NB4 (cell line): Measurements from ENCODE around the gene TSPAN33.
A peak's percentile ranks its signal among the peaks of the same experiment; 100 is the strongest.
"Not testable (repeated sequence)": the region's sequence is repeated elsewhere in the genome, so short reads cannot be mapped to it uniquely, and the experiment has no call there.

Experiments used
- DNase-seq: peaks from one replicate; pipeline ENCODE4 v3.0.0; 2010; ENCODE audit warnings: low read depth
- H3K4me3 ChIP-seq: one replicate; pipeline ENCODE4 v1.5.1; 2011; ENCODE audit warnings: mild to moderate bottlenecking, low read depth, low read length, moderate library complexity
- MYC ChIP-seq: IDR thresholded peaks from 2 replicates; pipeline ENCODE4 v1.6.1; 2011; ENCODE audit warnings: low read depth, low read length
- POLR2A ChIP-seq: IDR thresholded peaks from 2 replicates; pipeline ENCODE4 v1.6.1; 2011; ENCODE audit warnings: mild to moderate bottlenecking; ENCODE audit not compliant: insufficient read length; ENCODE audit errors: extremely low read depth
- TF ChIP-seq, protein P1 (sequence below): IDR thresholded peaks from 2 replicates; pipeline ENCODE4 v1.6.1; 2011; ENCODE audit warnings: low read depth, low read length
- TF ChIP-seq, protein P2 (sequence below): IDR thresholded peaks from one replicate; pipeline ENCODE4 v1.5.1; 2012; ENCODE audit warnings: low read depth, low read length

TSPAN33 gene

DNA sequence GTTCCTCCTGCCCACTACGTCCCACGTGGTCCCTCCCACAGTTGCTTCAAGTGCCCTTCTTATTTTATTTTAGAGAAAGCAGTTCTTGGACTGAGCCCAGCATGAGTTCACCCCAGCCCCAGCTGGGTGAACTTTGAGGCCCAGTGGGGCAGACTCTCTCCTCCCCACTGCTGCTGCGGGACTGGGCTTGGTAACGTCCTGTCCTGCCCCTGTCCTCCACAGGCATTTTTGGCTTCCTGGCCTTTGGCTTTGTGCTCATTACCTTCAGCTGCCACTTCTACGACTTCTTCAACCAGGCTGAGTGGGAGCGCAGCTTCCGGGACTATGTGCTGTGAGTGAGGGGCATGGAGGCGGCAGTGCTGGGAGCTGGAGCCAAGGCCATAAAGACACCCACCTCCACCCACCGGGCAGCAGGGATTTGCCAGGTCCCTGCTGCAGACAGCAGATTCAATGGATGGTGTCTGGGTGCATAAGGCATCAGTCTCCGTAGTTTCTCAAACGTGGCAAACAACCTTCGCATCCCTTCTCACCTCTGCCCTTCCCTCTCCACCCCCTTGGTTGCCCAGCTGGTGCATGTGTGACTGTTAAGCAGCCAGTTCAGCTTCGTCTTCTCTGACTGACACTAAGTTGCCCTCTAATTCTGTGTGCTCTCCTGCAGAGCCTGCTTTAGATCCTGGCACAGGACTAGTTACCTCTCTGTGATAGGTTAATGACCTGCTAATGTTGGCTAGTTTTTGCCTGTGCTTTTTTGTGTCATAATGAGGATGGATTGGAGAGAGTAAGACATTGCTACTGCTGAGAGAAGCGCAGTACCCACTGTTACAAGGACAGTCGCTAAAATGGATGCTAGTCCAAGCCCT is 64.8 kb downstream of the TSPAN33 start:
- no peak for DNase-seq
- TF ChIP-seq, protein P1, sequence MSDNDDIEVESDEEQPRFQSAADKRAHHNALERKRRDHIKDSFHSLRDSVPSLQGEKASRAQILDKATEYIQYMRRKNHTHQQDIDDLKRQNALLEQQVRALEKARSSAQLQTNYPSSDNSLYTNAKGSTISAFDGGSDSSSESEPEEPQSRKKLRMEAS, result 0 out of 2 replicates have a peak, but pooled peaks have one; percentile 10
- no peak for TF ChIP-seq POLR2A
- TF ChIP-seq, protein P2, sequence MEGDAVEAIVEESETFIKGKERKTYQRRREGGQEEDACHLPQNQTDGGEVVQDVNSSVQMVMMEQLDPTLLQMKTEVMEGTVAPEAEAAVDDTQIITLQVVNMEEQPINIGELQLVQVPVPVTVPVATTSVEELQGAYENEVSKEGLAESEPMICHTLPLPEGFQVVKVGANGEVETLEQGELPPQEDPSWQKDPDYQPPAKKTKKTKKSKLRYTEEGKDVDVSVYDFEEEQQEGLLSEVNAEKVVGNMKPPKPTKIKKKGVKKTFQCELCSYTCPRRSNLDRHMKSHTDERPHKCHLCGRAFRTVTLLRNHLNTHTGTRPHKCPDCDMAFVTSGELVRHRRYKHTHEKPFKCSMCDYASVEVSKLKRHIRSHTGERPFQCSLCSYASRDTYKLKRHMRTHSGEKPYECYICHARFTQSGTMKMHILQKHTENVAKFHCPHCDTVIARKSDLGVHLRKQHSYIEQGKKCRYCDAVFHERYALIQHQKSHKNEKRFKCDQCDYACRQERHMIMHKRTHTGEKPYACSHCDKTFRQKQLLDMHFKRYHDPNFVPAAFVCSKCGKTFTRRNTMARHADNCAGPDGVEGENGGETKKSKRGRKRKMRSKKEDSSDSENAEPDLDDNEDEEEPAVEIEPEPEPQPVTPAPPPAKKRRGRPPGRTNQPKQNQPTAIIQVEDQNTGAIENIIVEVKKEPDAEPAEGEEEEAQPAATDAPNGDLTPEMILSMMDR, result no peak
- no peak overlapping the region for H3K4me3 ChIP-seq

DNA sequence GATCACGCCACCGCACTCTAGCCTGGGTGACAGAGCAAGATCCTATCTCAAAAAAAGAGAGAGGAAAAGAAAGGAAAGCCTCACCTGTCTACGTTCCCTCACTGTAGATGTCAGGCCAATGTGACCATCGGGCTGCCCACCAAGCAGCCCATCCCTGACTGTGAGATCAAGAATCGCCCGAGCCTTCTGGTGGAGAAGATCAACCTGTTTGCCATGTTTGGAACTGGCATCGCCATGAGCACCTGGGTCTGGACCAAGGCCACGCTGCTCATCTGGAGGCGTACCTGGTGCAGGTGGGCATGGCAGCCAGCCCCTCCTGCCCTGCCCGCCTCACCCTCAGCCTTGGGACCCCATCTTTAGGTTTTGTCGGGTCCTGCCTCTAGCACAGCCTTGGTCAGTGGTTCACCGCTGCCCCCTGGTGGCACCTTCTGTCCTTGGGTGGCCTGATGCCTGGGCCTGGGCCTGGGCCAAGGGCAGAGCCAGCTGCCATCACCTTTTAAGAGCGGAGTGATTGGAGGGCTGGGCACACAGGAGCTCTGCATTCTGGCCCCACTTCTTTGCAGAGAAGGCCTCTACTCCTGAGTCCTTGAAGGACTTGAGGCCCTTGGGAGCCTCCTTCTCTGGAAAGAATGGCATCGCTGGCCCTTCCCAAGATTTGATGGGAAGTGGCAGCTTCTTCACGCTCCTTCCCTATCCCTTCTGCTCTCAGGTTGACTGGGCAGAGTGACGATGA is 65.9 kb downstream of the TSPAN33 start:
- TF ChIP-seq, protein P2, result peak; percentile 97
- TF ChIP-seq, protein P1, result no peak
- DNase-seq, result peak; percentile 74
- no peak overlapping the region for H3K4me3 ChIP-seq

DNA sequence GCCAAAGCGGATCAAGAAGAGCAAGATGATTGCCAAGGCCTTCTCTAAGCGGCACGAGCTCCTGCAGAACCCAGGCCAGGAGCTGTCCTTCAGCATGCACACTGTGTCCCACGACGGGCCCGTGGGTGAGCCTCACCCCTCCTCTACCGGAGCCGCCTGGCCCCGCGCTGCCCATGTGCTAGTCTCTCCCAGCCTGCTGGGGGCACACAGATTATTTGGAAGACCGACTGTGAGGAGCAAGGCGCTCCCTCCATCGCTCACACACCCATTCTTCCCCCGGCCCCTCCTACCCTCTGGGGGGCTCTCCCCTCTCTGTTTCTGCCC is 66.4 kb downstream of the TSPAN33 start:
- no peak for TF ChIP-seq POLR2A
- TF ChIP-seq, protein P2, result no peak
- TF ChIP-seq, protein P1, result no peak
- DNase-seq, result no peak

DNA sequence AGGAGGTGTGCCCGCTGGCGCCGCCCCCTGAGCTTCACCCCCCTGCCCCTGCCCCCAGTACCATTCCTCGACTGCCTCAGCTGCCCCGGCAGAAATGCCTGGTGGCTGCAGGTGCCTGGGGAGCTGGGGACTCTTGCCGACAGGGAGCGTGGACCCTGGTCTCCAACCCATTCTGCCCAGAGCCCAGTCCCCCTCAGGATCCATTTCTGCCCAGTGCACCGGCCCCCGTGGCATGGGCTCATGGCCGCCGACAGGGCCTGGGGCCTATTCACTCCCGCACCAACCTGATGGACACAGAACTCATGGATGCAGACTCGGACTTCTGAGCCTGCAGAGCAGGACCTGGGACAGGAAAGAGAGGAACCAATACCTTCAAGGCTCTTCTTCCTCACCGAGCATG is 67.6 kb downstream of the TSPAN33 start:
- TF ChIP-seq, protein P1, result no peak
- no peak for DNase-seq

More for the DNA sequence above, 66.4 kb downstream of the TSPAN33 start:
- H3K4me3 ChIP-seq, result no peak overlapping the region

DNA sequence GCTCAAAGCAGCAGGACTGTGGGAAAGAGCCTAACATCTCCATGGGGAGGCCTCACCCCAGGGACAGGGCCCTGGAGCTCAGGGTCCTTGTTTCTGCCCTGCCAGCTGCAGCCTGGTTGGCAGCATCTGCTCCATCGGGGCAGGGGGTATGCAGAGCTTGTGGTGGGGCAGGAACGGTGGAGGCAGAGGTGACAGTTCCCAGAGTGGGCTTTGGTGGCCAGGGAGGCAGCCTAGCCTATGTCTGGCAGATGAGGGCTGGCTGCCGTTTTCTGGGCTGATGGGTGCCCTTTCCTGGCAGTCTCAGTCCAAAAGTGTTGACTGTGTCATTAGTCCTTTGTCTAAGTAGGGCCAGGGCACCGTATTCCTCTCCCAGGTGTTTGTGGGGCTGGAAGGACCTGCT is 68.1 kb downstream of the TSPAN33 start:
- H3K4me3 ChIP-seq, result no peak overlapping the region
- no peak for TF ChIP-seq POLR2A
- no peak for DNase-seq

More for the DNA sequence above, 67.6 kb downstream of the TSPAN33 start:
- H3K4me3 ChIP-seq, result no peak overlapping the region

DNA sequence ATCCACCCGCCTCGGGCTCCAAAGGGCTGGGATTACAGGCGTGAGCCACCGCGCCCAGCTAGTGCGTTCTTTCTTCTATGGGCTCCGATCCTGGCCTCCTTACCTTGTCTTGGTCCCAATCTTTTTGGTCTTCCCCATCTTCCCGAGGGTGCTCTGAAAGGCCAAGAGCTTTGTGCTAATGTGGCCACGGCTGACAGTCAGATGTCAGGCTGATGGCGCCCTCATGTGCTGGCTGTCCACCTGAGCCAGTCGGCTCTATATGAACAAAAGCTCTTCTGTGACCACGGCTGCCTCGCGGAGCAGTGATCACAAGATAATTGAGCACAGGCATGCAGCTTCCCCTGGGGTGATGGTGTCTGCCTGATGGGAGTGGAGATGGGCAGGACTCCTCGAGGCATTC is 69.3 kb downstream of the TSPAN33 start:
- TF ChIP-seq POLR2A, result no peak
- TF ChIP-seq, protein P2, result no peak
- no peak for TF ChIP-seq MYC
- TF ChIP-seq, protein P1, result no peak
- no peak overlapping the region for H3K4me3 ChIP-seq
- peak; percentile 71 for DNase-seq

DNA sequence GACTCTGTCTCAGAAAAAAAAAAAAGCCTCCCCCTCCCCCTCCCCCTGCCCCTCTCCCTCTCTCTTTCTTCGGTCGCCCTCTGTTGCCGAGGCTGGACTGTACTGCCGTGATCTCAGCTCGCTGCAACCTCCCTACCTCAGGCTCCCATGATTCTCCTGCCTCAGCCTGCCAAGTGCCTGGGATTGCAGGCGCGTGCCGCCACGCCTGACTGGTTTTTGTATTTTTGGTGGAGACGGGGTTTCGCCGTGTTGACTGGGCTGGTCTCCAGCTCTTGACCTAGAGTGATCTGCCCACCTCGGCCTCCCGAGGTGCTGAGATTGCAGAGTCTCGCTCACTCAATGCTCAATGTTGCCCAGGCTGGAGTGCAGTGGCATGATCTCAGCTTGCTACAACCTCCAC is 71.2 kb downstream of the TSPAN33 start:
- not testable (repeated sequence) for DNase-seq, H3K4me3 ChIP-seq

DNA sequence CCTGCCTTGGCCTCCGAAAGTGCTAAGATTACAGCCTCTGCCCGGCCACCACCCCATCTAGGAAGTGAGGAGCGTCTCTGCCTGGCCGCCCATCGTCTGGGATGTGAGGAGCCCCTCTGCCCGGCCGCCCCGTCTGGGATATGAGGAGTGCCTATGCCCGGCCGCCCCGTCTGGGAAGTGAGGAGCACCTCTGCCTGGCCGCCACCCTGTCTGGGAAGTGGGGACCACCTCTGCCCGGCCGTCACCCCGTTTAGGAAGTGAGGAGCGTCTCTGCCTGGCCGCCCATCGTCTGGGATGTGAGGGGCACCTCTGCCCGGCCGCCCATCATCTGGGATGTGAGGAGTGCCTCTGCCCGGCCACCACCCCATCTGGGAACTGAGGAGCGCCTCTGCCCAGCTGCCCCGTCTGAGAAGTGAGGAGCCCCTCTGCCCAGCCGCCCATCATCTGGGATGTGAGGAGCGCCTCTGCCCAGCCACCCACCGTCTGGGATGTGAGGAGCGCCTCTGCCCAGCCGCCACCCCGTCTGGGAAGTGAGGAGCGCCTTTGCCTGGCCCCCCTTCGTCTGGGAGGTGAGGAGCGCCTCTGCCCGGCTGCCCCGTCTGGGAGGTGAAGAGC is 71.7 kb downstream of the TSPAN33 start:
- not testable (repeated sequence) for H3K4me3 ChIP-seq, DNase-seq

DNA sequence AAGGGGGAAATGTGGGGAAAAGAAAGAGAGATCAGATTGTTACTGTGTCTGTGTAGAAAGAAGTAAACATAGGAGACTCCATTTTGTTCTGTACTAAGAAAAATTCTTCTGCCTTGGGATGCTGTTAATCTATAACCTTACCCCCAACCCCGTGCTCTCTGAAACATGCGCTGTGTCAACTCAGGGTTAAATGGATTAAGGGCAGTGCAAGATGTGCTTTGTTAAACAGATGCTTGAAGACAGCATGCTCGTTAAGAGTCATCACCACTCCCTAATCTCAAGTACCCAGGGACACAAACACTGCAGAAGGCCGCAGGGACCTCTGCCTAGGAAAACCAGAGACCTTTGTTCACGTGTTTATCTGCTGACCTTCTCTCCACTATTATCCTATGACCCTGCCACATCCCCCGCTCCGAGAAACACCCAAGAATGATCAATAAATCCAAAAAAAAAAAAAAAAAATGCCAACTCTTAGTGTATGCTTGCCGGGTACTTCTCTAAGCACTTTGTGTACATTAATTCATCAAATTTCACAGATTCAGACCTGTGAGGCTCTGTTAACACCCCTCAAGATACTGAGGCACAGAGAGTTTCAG is 72.4 kb downstream of the TSPAN33 start:
- not testable (repeated sequence) for DNase-seq, H3K4me3 ChIP-seq
